Transverse colon (tissue), 4 donors: ENCODE results near the gene MYH14. TPM values are rescaled to one million over a fixed set of nuclear protein-coding genes. Genes with fewer than 3 reads are reported as not detected.
"Not testable (repeated sequence)": the region's sequence is repeated elsewhere in the genome, so short reads cannot be mapped to it uniquely, and the experiment has no call there.

Source experiments
- DNase-seq: peaks from one replicate; pipeline ENCODE4 v3.0.0-alpha.2; 2019
- H3K27ac ChIP-seq, 4 donors: fragments of 200-600 bp; sonication (generic); 2 replicates each; pipeline ENCODE4 v1.5.1; 2016 to 2018; ENCODE audit warnings: inconsistent platforms in 4 of 4
- H3K27me3 ChIP-seq: fragments of 200-600 bp; sonication (generic); 2 replicates; pipeline ENCODE4 v1.5.1; 2017; ENCODE audit warnings: inconsistent platforms
- H3K36me3 ChIP-seq, 4 donors: fragments of 200-600 bp; sonication (generic); 2 replicates each; pipeline ENCODE4 v1.5.1; 2017 to 2019; ENCODE audit warnings: inconsistent platforms in 4 of 4
- H3K4me1 ChIP-seq, 4 donors: fragments of 200-600 bp; sonication (generic); 2 replicates each; pipeline ENCODE4 v1.5.1; 2017 to 2020; ENCODE audit warnings: inconsistent platforms in 4 of 4
- H3K4me3 ChIP-seq, 4 donors: fragments of 200-600 bp; sonication (generic); 1 replicate in 1 of 4; 2 replicates in 3 of 4; pipeline versions ENCODE4 v1.5.1 to v1.6.1; 2017 to 2019; ENCODE audit warnings: inconsistent platforms in 4 of 4
- H3K9me3 ChIP-seq, 2 donors: fragments of 200-600 bp; sonication (generic); 2 replicates each; pipeline ENCODE4 v1.5.1; 2017 to 2019; ENCODE audit warnings: inconsistent platforms in 2 of 2
- CTCF ChIP-seq, 5 experiments: fragments of 200-600 bp in 3 of 5; fragments of 450-650 bp in 2 of 5; sonication (generic) in 3 of 5; IDR thresholded peaks; 1 replicate in 2 of 5; 2 replicates in 3 of 5; pipeline ENCODE4 v1.5.1; 2016 to 2017; ENCODE audit warnings: antibody characterized with exemption in 5 of 5, inconsistent platforms in 3 of 5, mild to moderate bottlenecking in 2 of 5, moderate library complexity in 1 of 5
- EP300 ChIP-seq: sonication (generic); formaldehyde crosslinking; IDR thresholded peaks from one replicate; pipeline ENCODE4 v1.6.1; 2017; ENCODE audit warnings: antibody characterized with exemption, low read depth
- POLR2A ChIP-seq: fragments of 450-650 bp; IDR thresholded peaks from one replicate; pipeline ENCODE4 v1.6.1; 2016; ENCODE audit warnings: antibody characterized with exemption, mild to moderate bottlenecking, moderate library complexity
- POLR2AphosphoS5 ChIP-seq, 3 donors: sonication (generic); formaldehyde crosslinking; IDR thresholded peaks; one replicate each; pipeline ENCODE4 v1.6.1; 2016; ENCODE audit warnings: antibody characterized with exemption in 3 of 3
- WGBS, 2 donors: methylation state at CpG; one replicate each; pipeline ENCODE4 v1.1.5; 2018; ENCODE audit warnings: low coverage in 1 of 2; 5-methylcytosine and 5-hydroxymethylcytosine counted together
- in situ Hi-C, 4 donors: fragments of 200-750 bp; cut with MboI; loops; one replicate each; pipeline versions ENCODE4 v1.15.0 to v1.15.1; 2017; ENCODE audit warnings: low sequenced_read_pairs in 3 of 4, low pct_ligation_motif_present in 1 of 4, low pct_unique_long_range_greater_than_20kb in 1 of 4
- intact Hi-C: fragments of 100-400 bp; cut with DNase I; formaldehyde crosslinking; loops from one replicate; pipeline ENCODE4 v1.15.1; 2023; ENCODE audit warnings: low total_unique reads
- total RNA-seq, 4 donors: library from RNA; depleted of rRNA; stranded (reverse); fragments of >200 nt; gene quantifications; one replicate each; pipeline ENCODE4 v1.1.0, GENCODE V29; 2016

MYH14 gene
- total RNA-seq, 4 donors from 2014 or later, result 321 to 814 (median 393) TPM

DNA sequence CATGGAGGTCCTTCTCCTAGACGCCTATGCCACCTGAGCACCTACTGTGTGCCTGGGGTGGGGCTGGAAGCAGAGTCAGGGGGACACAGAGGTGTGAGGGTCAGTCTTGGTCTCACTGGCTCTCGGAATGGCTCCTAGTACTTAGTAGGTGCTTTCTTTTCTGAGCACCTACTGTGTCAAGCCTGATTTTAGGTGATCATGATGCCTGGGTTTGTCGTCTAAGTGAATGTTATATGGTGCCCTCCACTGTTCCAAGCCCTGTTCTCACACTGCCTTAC, 20.0 kb downstream of the MYH14 start:
- no peak overlapping the region for H3K4me3 ChIP-seq
- DNase-seq, result no peak
- 89% methylated on average over 3 of the region's 3 CpGs; no CpG with 5 or more reads in 1 of the 2 donors for WGBS, 2 donors
- TF ChIP-seq EP300, result no peak
- TF ChIP-seq POLR2A, result no peak
- TF ChIP-seq POLR2AphosphoS5 (IDR thresholded peaks at IDR 0.05), result no peak
- TF ChIP-seq CTCF (IDR thresholded peaks at IDR 0.05), result no peak
- H3K4me1 ChIP-seq, result no peaks in the 10 kb centered on the region
- peaks cover 0 to 7% (median 0%) of the 10 kb centered on the region in 4 donors for H3K36me3 ChIP-seq
- H3K27me3 ChIP-seq, result no peaks in the 10 kb centered on the region
- in situ Hi-C loops (no loop called here), intact Hi-C loops (no loop called here)
- no peaks in the 10 kb centered on the region for H3K9me3 ChIP-seq
- H3K27ac ChIP-seq, result no peak overlapping the region

- DNase-seq, result no peak
- intact Hi-C loops (no loop called here), in situ Hi-C loops (no loop called here)
- no peak for TF ChIP-seq EP300
- TF ChIP-seq POLR2AphosphoS5 (IDR thresholded peaks at IDR 0.05), result no peak
- no peak for TF ChIP-seq CTCF (IDR thresholded peaks at IDR 0.05)
- TF ChIP-seq POLR2A, result no peak
- no peak overlapping the region for H3K4me3 ChIP-seq
- WGBS, 2 donors, result 77 to 83% methylated on average over 1 to 8 of the region's 8 CpGs
- H3K4me1 ChIP-seq, result no peaks in the 10 kb centered on the region
- peaks cover 0 to 7% (median 0%) of the 10 kb centered on the region in 4 donors for H3K36me3 ChIP-seq
- no peaks in the 10 kb centered on the region for H3K27me3 ChIP-seq
- H3K27ac ChIP-seq, result no peak overlapping the region
- no peaks in the 10 kb centered on the region for H3K9me3 ChIP-seq
Observed at GRCh38 chr19:50224986-50225747, 21.7 kb downstream of the MYH14 start.

DNA sequence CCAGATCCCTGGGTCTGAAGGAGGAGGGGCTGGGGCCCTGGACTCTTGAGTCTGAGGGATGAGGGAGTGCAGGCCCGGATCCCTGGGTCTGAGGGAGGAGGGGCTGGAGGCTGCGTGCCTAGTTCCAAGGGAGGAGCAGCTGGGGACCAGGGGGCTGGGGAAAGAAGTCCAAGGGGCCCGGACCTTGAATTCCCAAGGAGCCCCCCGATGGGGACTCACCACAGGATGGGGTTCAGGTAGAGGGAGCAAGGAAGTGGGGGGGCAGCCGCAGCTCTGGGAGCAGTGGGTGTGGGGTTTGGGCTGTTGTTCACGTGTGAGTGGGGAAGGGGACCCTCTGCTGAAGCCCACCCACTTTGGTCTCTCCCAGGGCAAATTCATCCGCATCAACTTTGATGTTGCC, 23.1 kb downstream of the MYH14 start:
- Histone ChIP-seq H3K27ac (no peak overlapping the region), H3K4me3 (no peak overlapping the region), H3K27me3 (no peaks in the 10 kb centered on the region), H3K4me1 (no peaks in the 10 kb centered on the region), H3K9me3 (no peaks in the 10 kb centered on the region), H3K36me3 (peaks cover 0 to 12% (median 0%) of the 10 kb centered on the region in 4 donors)
- WGBS, 2 donors, result 49 to 66% methylated on average over 3 to 6 of the region's 7 CpGs
- intact Hi-C loops, result no loop called here
- TF ChIP-seq EP300, result no peak
- no peak for TF ChIP-seq POLR2A
- TF ChIP-seq POLR2AphosphoS5 (IDR thresholded peaks at IDR 0.05), result no peak
- DNase-seq, result no peak
- in situ Hi-C loops, result no loop called here

DNA sequence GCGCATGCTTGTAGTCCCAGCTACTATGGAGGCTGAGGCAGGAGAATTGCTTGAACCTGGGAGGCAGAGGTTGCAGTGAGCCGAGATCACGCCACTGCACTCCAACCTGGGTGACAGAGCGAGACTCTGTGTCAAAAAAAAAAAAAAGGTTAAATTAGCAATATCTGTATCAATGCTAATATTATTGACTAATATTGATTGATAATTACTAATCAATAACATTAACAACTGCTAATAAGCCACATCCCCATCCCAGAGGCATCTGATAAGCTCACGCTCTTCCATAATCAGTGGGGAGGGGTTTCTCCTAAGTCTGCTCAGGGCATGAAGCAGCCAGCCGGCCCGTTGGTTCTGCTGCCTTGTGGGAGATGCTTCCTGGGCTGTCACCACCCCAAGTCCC, 24.7 kb downstream of the MYH14 start:
- H3K9me3 ChIP-seq, DNase-seq, H3K4me3 ChIP-seq, intact Hi-C loops, in situ Hi-C loops, H3K27me3 ChIP-seq, H3K27ac ChIP-seq, H3K4me1 ChIP-seq: not testable (repeated sequence)
- 70 to 86% methylated on average over 2 to 7 of the region's 7 CpGs for WGBS, 2 donors
- H3K36me3 ChIP-seq, result peaks cover 0 to 12% (median 0%) of the 10 kb centered on the region in 4 donors

GRCh38 chr19:50230379-50231351, 27.2 kb downstream of the MYH14 start:
- WGBS, 2 donors, result 79 to 93% methylated on average over 6 to 56 of the region's 56 CpGs
- no peak for DNase-seq
- Histone ChIP-seq H3K27ac (no peak overlapping the region), H3K9me3 (no peaks in the 10 kb centered on the region), H3K27me3 (no peaks in the 10 kb centered on the region), H3K4me3 (no peak overlapping the region), H3K4me1 (no peaks in the 10 kb centered on the region), H3K36me3 (peaks cover 0 to 5% (median 0%) of the 10 kb centered on the region in 4 donors)
- no peak for TF ChIP-seq CTCF (IDR thresholded peaks at IDR 0.05)
- no peak for TF ChIP-seq POLR2AphosphoS5 (IDR thresholded peaks at IDR 0.05)
- TF ChIP-seq EP300, result no peak
- no peak for TF ChIP-seq POLR2A
- intact Hi-C loops, result no loop called here
- in situ Hi-C loops, result no loop called here

GRCh38 chr19:50231417-50231816, 28.0 kb downstream of the MYH14 start:
- intact Hi-C loops, H3K4me3 ChIP-seq, H3K36me3 ChIP-seq, H3K4me1 ChIP-seq, H3K9me3 ChIP-seq, H3K27me3 ChIP-seq, DNase-seq, H3K27ac ChIP-seq, in situ Hi-C loops: not testable (repeated sequence)
- 60 to 72% methylated on average over 2 to 3 of the region's 3 CpGs for WGBS, 2 donors
